ENCODE data around the gene AHDC1.

- TF ChIP-seq CTCF (IDR thresholded peaks at IDR 0.05): no peak
- no peak for TF ChIP-seq EZH2phosphoT487 (IDR thresholded peaks at IDR 0.05)
- no peak for TF ChIP-seq EZH2 (IDR thresholded peaks at IDR 0.05)
Measured at GRCh38 chr1:27589441-27589840, 14.5 kb downstream of the AHDC1 start.

Measured in neural progenitor cell (in vitro differentiated cells).